ENCODE data around the gene ICA1L. TPM values are rescaled to one million over a fixed set of nuclear protein-coding genes. Genes with fewer than 3 reads are reported as not detected.

Gene ICA1L
- total RNA-seq, 1 experiment from 2014 or later: 4.5 TPM

- Histone ChIP-seq H3K27me3 (ENCODE audit: insufficient read depth, low read length) (no peaks in the 10 kb centered on the region), H3K79me2 (ENCODE audit: insufficient read depth, low read length) (no peaks in the 10 kb centered on the region), H3K18ac (ENCODE audit: insufficient read length, low read depth, low read length) (no peak overlapping the region), H4K8ac (replicated peaks; ENCODE audit: insufficient read length, low read depth, low read length) (no peak overlapping the region), H4K5ac (ENCODE audit: insufficient read length, low read depth, low read length) (no peak overlapping the region), H3K4me2 (ENCODE audit: insufficient read depth, insufficient read length, low read length) (no peak overlapping the region), H2BK15ac (ENCODE audit: low read depth, low read length) (no peak overlapping the region), H3K4me1 (ENCODE audit: insufficient read depth, low read length) (no peaks in the 10 kb centered on the region), H2BK120ac (ENCODE audit: low read depth, low read length, poor library complexity, severe bottlenecking) (no peak overlapping the region), H3K14ac (ENCODE audit: insufficient read depth, low read length) (no peak overlapping the region), H3K23ac (ENCODE audit: insufficient read length, low read depth, low read length) (no peak overlapping the region), H2BK5ac (ENCODE audit: insufficient read length, low read length) (no peak overlapping the region), H3K9ac (ENCODE audit: extremely low read depth, insufficient read length, low read length) (no peak overlapping the region), H3K23me2 (ENCODE audit: insufficient read length, low read depth, low read length, poor library complexity, severe bottlenecking) (no peaks in the 10 kb centered on the region), H4K91ac (ENCODE audit: insufficient read length, low read depth, low read length) (no peak overlapping the region), H3K56ac (ENCODE audit: insufficient read length, low read depth, low read length) (no peak overlapping the region), H2AK5ac (ENCODE audit: insufficient read length, low read length) (no peak overlapping the region), H3K4ac (ENCODE audit: low read depth, low read length) (no peak overlapping the region), H3T11ph (ENCODE audit: low read length) (no peak overlapping the region), H2BK12ac (ENCODE audit: insufficient read length, low read depth, low read length) (no peak overlapping the region), H3K79me1 (ENCODE audit: insufficient read depth, low read depth, low read length, poor library complexity, severe bottlenecking) (no peaks in the 10 kb centered on the region), H3K27ac (ENCODE audit: insufficient read length, low read depth, low read length) (no peak overlapping the region), H3K9me3 (ENCODE audit: control insufficient read depth, low read depth, low read length) (no peaks in the 10 kb centered on the region), H2BK20ac (ENCODE audit: low read depth, low read length, poor library complexity, severe bottlenecking) (no peak overlapping the region), H2AFZ (ENCODE audit: low read length) (no peak overlapping the region), H4K20me1 (ENCODE audit: control insufficient read depth, insufficient read depth, insufficient read length) (no peaks in the 10 kb centered on the region)
- TF ChIP-seq CTCF (conservative IDR thresholded peaks at IDR 0.05): no peak
- peaks cover 6 to 22% (median 18%) of the 10 kb centered on the region in 3 experiments for H3K36me3 Mint-ChIP-seq (ENCODE audit: insufficient read depth in 1 of 3, low read depth in 3 of 3)
- no peaks in the 10 kb centered on the region for H3K4me1 Mint-ChIP-seq
- WGBS (ENCODE audit: extremely low coverage, insufficient read length, low lambda C conversion rate): no CpG with 5 or more reads among the region's 1 CpG
- no peaks in the 10 kb centered on the region for H3K27me3 Mint-ChIP-seq (ENCODE audit: low read depth)
- no peak overlapping the region for H3K27ac Mint-ChIP-seq
- peaks cover 0 to 9% of the 10 kb centered on the region in 2 experiments; a peak in 2 of 5 replicates for H3K9me3 Mint-ChIP-seq
- no peak overlapping the region for H3K4me3 Mint-ChIP-seq
- DNase-seq: no peak
Observed at GRCh38 chr2:202743613-202744012, 128.0 kb downstream of the ICA1L start.
